A549 (cell line): Measurements from ENCODE around the gene DCLK3. TPM values are rescaled to one million over a fixed set of nuclear protein-coding genes. Genes with fewer than 3 reads are reported as not detected.

Source experiments
- ATAC-seq, 2 experiments: fragments of 200-7000 bp in 1 of 2; fragments of >200 bp in 1 of 2; cut with Nextera tagmentation in 1 of 2; cut with Tn5 transposase in 1 of 2; 3 replicates each; pipeline versions ENCODE4 v1.8.0 to v1.9.1; 2018 to 2020; ENCODE audit warnings: mild to moderate bottlenecking in 1 of 2, moderate library complexity in 1 of 2
- CTCF ChIA-PET: fragments of 300-600 bp; sonication (Branson Sonifier 250); formaldehyde crosslinking; extraction: SDS; loops from one replicate; lab custom pipeline; 2021; ENCODE audit warnings: antibody characterized with exemption, inconsistent platforms; lab: Yijun Ruan, JAX
- POLR2A ChIA-PET: fragments of 350-600 bp; formaldehyde crosslinking; extraction: SDS; loops from one replicate; lab custom pipeline; 2021; ENCODE audit warnings: antibody characterized with exemption, inconsistent platforms; lab: Yijun Ruan, JAX
- DNase-seq, 2 experiments: peaks; one replicate each; pipeline versions ENCODE4 v3.0.0 to v3.0.0-alpha.2; 2011 to 2016; ENCODE audit warnings: low read depth in 1 of 2, low spot score in 1 of 2
- FAIRE-seq: peaks from 2 replicates; lab custom pipeline; 2011; peaks lifted over from hg19 to GRCh38; lab: Jason Lieb, UNC
- H3K27ac ChIP-seq, 2 experiments: fragments of >200 bp; sonication (Bioruptor Twin); formaldehyde crosslinking; 3 replicates each; pipeline ENCODE4 v1.5.1; 2016 to 2017
- H3K4me1 ChIP-seq: fragments of >200 bp; sonication (Bioruptor Twin); formaldehyde crosslinking; 3 replicates; pipeline ENCODE4 v1.6.1; 2016
- H3K4me2 ChIP-seq: fragments of >200 bp; sonication (Bioruptor Twin); formaldehyde crosslinking; 3 replicates; pipeline ENCODE4 v1.6.1; 2016
- H3K4me3 ChIP-seq: fragments of >200 bp; sonication (Bioruptor Twin); formaldehyde crosslinking; 3 replicates; pipeline ENCODE4 v1.5.1; 2016
- H3K9me3 ChIP-seq: fragments of >200 bp; sonication (Bioruptor Twin); formaldehyde crosslinking; 3 replicates; pipeline ENCODE4 v1.6.1; 2016
- BCL3 ChIP-seq: fragments of >200 bp; sonication (Bioruptor Twin); formaldehyde crosslinking; IDR thresholded peaks from 3 replicates; pipeline ENCODE4 v1.6.1; 2016
- BHLHE40 ChIP-seq: IDR thresholded peaks from 2 replicates; pipeline ENCODE4 v1.6.1; 2012; ENCODE audit warnings: low read depth, low read length, inconsistent platforms
- E2F6 ChIP-seq: IDR thresholded peaks from 2 replicates; pipeline ENCODE4 v1.6.1; 2012; ENCODE audit warnings: low read depth, borderline replicate concordance
- FOSL2 ChIP-seq, 2 experiments: fragments of 450-650 bp in 1 of 2; fragments of >200 bp in 1 of 2; sonication (Bioruptor Twin) in 1 of 2; formaldehyde crosslinking; IDR thresholded peaks; 2 replicates each; pipeline versions ENCODE4 v1.5.0 to v1.6.1; 2016 to 2020; ENCODE audit warnings: mild to moderate bottlenecking in 1 of 2, moderate library complexity in 1 of 2
- FOXS1 ChIP-seq: fragments of 250-450 bp; sonication (Bioruptor Pico); IDR thresholded peaks from 2 replicates; pipeline ENCODE4 v1.5.0; 2020; ENCODE audit warnings: mild to moderate bottlenecking, moderate library complexity
- HMGXB4 ChIP-seq: fragments of 250-450 bp; sonication (Bioruptor Pico); IDR thresholded peaks from 2 replicates; pipeline ENCODE4 v1.5.0; 2021; ENCODE audit warnings: mild to moderate bottlenecking, moderate library complexity, borderline replicate concordance
- HOXB13 ChIP-seq: fragments of 250-450 bp; sonication (Bioruptor Pico); IDR thresholded peaks from 2 replicates; pipeline ENCODE4 v1.5.0; 2020; ENCODE audit warnings: low read depth, mild to moderate bottlenecking, moderate library complexity
- MAX ChIP-seq: IDR thresholded peaks from 2 replicates; pipeline ENCODE4 v1.6.1; 2012
- MAZ ChIP-seq: fragments of 150-350 bp; IDR thresholded peaks from 2 replicates; pipeline ENCODE4 v1.6.1; 2014; ENCODE audit warnings: antibody characterized with exemption, low read depth, low read length, borderline replicate concordance
- MYC ChIP-seq: IDR thresholded peaks from 2 replicates; pipeline ENCODE4 v1.6.1; 2012; ENCODE audit warnings: mild to moderate bottlenecking, inconsistent platforms, low read length, improper control_type of control experiment, borderline replicate concordance
- NFE2L2 ChIP-seq: fragments of 150-350 bp; conservative IDR thresholded peaks from 2 replicates; pipeline ENCODE4 v1.6.1; 2014; ENCODE audit warnings: low read length
- POLR2AphosphoS2 ChIP-seq: conservative IDR thresholded peaks from 2 replicates; pipeline ENCODE4 v1.6.1; 2012; ENCODE audit warnings: low read length, improper control_type of control experiment, inconsistent platforms
- RAD21 ChIP-seq, 2 experiments: fragments of >200 bp in 1 of 2; sonication (Bioruptor Twin) in 1 of 2; formaldehyde crosslinking in 1 of 2; IDR thresholded peaks in 1 of 2; conservative IDR thresholded peaks in 1 of 2; 2 replicates in 1 of 2; 3 replicates in 1 of 2; pipeline ENCODE4 v1.6.1; 2012 to 2018; ENCODE audit warnings: inconsistent platforms in 1 of 2
- TP53 ChIP-seq: fragments of 250-450 bp; sonication (Bioruptor Pico); IDR thresholded peaks from 2 replicates; pipeline ENCODE4 v1.5.0; 2021; ENCODE audit warnings: mild to moderate bottlenecking, moderate library complexity
- ZSCAN20 ChIP-seq: fragments of 250-450 bp; sonication (Bioruptor Pico); IDR thresholded peaks from 2 replicates; pipeline ENCODE4 v1.8.0; 2022; ENCODE audit warnings: mild to moderate bottlenecking, moderate library complexity
- WGBS: methylation state at CpG from one replicate; pipeline ENCODE4 v1.1.6; 2017; ENCODE audit errors: missing lambda C conversion rate; 5-methylcytosine and 5-hydroxymethylcytosine counted together
- polyA plus RNA-seq, 4 experiments: library from polyadenylated mRNA; depleted of rRNA in 3 of 4; stranded (reverse); fragments of >200 nt; fragmentation: RNase III in 1 of 4; extraction: RNeasy Plus Mini Kit Qiagen cat#74134 plus additional on column Dnase treatment in 1 of 4; gene quantifications; 2 replicates in 3 of 4; 3 replicates in 1 of 4; pipeline ENCODE4 v1.2.3, GENCODE V29; 2011 to 2017

The DCLK3 gene
- polyA plus RNA-seq, 2 of the 4 experiments (the other 2 are of a cell fraction) = not detected

GRCh38 chr3:36733723-36734122, 30.6 kb downstream of the DCLK3 start:
- H3K4me2 ChIP-seq = no peak overlapping the region
- FAIRE-seq = no peak
- ChIA-PET POLR2A (no interaction called here), CTCF (interaction anchor here (0.5 to 3.7 kb wide), 6 partner anchors 8 to 987 kb away, joined by 3 to 26 read pairs (median 6); no protein-coding TSS in a partner anchor)
- H3K9me3 ChIP-seq = no peaks in the 10 kb centered on the region
- WGBS = 83% methylated on average over 1 of the region's 1 CpG
- DNase-seq = no peak
- no peak overlapping the region for H3K4me3 ChIP-seq
- no peaks in the 10 kb centered on the region for H3K4me1 ChIP-seq
- no peak for ATAC-seq
- H3K27ac ChIP-seq = no peak overlapping the region
- no peak for TF ChIP-seq MAX
- no peak for TF ChIP-seq MAZ
- TF ChIP-seq BHLHE40 = no peak
- TF ChIP-seq BCL3 = no peak
- no peak for TF ChIP-seq HOXB13 (CRISPR knock-in tag)
- TF ChIP-seq FOXS1 = no peak
- TF ChIP-seq NFE2L2 = no peak
- TF ChIP-seq RAD21 (conservative IDR thresholded peaks at IDR 0.05 in 1 of 2, IDR thresholded peaks at IDR 0.05 in 1 of 2) = no peak
- no peak for TF ChIP-seq POLR2AphosphoS2
- no peak for TF ChIP-seq FOSL2 (IDR thresholded peaks at IDR 0.05)
- TF ChIP-seq FOSL2 (CRISPR knock-in tag; IDR thresholded peaks at IDR 0.05) = no peak
- TF ChIP-seq TP53 (CRISPR knock-in tag) = no peak
- TF ChIP-seq MYC = no peak
- no peak for TF ChIP-seq ZSCAN20 (CRISPR knock-in tag)
- TF ChIP-seq, all 56 proteins: peak for 0

- WGBS = 42% methylated on average over 1 of the region's 1 CpG
Measured at GRCh38 chr3:36733162-36733696, 31.1 kb downstream of the DCLK3 start.

GRCh38 chr3:36730966-36731365, 33.4 kb downstream of the DCLK3 start:
- ChIA-PET CTCF (interaction anchor here (0.5 to 5.5 kb wide), 12 partner anchors 9 to 1273 kb away, joined by 3 to 54 read pairs (median 3); no protein-coding TSS in a partner anchor), POLR2A (no interaction called here)
- TF ChIP-seq E2F6 = no peak
- TF ChIP-seq HMGXB4 (CRISPR knock-in tag) = no peak
- Histone ChIP-seq H3K4me2 (no peak overlapping the region), H3K4me3 (no peak overlapping the region), H3K27ac (no peak overlapping the region), H3K9me3 (no peaks in the 10 kb centered on the region), H3K4me1 (no peaks in the 10 kb centered on the region)
- 65% methylated on average over 3 of the region's 3 CpGs for WGBS
- DNase-seq (no peak), ATAC-seq (no peak), FAIRE-seq (no peak)

More at GRCh38 chr3:36733162-36733696, 31.1 kb downstream of the DCLK3 start:
- ATAC-seq (no peak), FAIRE-seq (no peak), DNase-seq (no peak)
- Histone ChIP-seq H3K4me3 (no peak overlapping the region), H3K9me3 (no peaks in the 10 kb centered on the region), H3K27ac (no peak overlapping the region), H3K4me1 (no peaks in the 10 kb centered on the region), H3K4me2 (no peak overlapping the region)
- no peak for TF ChIP-seq MAX
- POLR2A ChIA-PET = no interaction called here
- CTCF ChIA-PET = interaction anchor here (0.5 to 3.7 kb wide), 7 partner anchors 9 to 987 kb away, joined by 3 to 26 read pairs (median 3); no protein-coding TSS in a partner anchor
